Epithelial cell of proximal tubule (primary cell): ENCODE data around the gene ULBP2. TPM values are rescaled to one million over a fixed set of nuclear protein-coding genes. Genes with fewer than 3 reads are reported as not detected.

Source experiments
- DNase-seq: peaks from one replicate; pipeline ENCODE4 v3.0.0-alpha.2; 2011; ENCODE audit warnings: low read depth
- H3K4me3 ChIP-seq: 2 replicates; pipeline ENCODE4 v1.5.1; 2011; ENCODE audit warnings: low read depth, mild to moderate bottlenecking, low read length
- CTCF ChIP-seq: conservative IDR thresholded peaks from 2 replicates; pipeline ENCODE4 v1.5.1; 2012; ENCODE audit warnings: low read depth, mild to moderate bottlenecking, low read length
- total RNA-seq: library from RNA; depleted of rRNA; stranded (reverse); fragments of >200 nt; gene quantifications from 2 replicates; pipeline ENCODE4 v1.2.3, GENCODE V29; 2015

ULBP2 gene
- total RNA-seq, 1 donor from 2014 or later = 5.3 TPM

GRCh38 chr6:149898966-149899365 lies 42.8 kb upstream of the ULBP2 start:
- no peak for DNase-seq
- no peak for TF ChIP-seq CTCF

DNA sequence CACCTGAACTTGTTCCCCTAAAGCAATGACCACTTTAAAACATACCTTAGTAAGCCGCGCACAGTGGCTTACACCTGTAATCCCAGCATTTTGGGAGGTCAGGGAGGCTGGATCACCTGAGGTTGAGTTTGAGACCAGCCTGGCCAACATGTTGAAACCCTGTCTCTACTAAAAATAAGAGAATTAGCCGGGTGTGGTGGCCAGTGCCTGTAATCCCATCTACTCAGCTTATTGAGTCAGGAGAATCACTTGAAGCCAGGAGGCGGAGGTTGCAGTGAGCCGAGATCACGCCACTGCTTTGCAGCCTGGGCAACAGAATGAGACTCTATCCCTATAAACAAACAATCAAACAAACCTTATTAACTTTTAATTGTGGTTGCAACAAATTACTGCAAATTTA lies 42.3 kb upstream of the ULBP2 start:
- no peak overlapping the region for H3K4me3 ChIP-seq
- no peak for TF ChIP-seq CTCF

More at GRCh38 chr6:149898966-149899365, 42.8 kb upstream of the ULBP2 start:
- no peak overlapping the region for H3K4me3 ChIP-seq

DNA sequence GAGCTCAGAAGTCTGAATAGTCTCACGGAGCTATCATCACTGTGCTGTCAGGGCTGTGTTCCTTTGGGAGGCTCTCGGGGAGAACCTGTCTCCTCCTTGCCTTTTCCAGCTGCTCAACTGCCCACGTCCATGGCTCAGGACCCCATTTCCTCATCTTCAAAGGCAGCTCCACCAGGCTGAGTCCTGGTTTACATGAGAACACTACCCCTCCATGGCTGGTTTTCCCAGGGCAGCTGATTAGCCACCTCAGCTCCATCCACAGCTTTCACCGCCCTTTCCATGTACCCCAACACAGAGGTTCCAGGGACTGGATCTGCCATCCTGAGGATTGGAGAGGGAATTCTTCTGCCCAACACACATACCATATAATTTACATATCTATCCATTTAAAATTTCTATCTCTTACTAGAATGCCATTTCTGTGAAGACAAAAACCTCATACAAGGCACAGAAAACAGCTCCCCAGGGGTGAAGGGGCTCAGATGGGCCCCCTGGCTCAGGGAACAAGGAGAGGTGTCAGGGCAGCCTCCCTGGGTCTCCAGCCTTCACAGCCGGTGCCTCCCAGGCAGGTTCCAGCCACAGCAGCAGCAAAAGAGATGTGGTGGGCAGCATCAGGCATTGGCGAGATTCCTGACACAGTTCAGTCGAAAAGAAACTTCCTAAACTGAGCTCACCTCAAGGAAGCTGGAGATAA lies 41.7 kb upstream of the ULBP2 start:
- TF ChIP-seq CTCF = no peak
- H3K4me3 ChIP-seq = no peak overlapping the region
- DNase-seq = no peak

More for the DNA sequence above, 42.3 kb upstream of the ULBP2 start:
- no peak for DNase-seq

DNA sequence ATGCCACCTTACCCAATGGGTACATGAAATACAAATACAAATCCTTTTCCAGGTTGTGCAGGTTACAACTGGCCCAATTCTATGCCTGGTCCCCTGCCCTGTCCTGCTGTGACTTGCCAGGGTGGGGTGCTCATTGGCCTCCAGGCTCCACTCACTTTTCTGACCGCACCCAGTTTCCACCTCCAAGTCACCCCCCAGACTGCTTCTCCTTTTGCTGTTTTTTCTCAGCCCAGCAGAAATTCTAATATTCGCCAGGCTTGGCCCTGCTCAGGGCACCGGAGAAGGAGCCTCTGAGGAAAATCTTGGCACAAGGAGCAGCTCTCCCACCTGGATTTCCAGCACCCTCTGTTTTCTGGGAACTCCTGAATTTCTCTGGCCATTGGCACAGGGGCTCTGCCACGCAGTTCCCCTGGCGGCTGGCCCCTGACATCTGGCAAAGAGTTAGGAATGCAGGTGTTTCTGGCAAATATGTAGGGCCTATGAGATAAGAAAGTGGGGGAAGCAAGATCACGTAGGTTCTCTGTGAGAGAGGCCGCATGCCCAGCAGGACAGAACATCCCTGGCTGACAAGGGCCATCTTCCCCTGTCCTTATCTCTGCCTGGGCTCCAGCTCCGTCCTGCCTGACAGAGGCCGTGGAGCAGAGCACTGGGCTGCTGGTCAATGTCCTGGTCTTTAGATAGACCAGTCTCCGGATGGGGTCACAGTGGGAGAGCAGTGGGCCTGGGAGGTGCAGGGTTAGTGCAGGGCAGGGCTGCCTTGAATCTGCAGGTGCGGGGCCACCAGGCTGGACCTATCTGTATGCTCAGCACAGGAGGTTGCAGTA lies 41.0 kb upstream of the ULBP2 start:
- DNase-seq = no peak
- no peak overlapping the region for H3K4me3 ChIP-seq
- no peak for TF ChIP-seq CTCF

- no peak for TF ChIP-seq CTCF
- DNase-seq = no peak
- no peak overlapping the region for H3K4me3 ChIP-seq
Observed at GRCh38 chr6:149901444-149902140, 40.2 kb upstream of the ULBP2 start.

DNA sequence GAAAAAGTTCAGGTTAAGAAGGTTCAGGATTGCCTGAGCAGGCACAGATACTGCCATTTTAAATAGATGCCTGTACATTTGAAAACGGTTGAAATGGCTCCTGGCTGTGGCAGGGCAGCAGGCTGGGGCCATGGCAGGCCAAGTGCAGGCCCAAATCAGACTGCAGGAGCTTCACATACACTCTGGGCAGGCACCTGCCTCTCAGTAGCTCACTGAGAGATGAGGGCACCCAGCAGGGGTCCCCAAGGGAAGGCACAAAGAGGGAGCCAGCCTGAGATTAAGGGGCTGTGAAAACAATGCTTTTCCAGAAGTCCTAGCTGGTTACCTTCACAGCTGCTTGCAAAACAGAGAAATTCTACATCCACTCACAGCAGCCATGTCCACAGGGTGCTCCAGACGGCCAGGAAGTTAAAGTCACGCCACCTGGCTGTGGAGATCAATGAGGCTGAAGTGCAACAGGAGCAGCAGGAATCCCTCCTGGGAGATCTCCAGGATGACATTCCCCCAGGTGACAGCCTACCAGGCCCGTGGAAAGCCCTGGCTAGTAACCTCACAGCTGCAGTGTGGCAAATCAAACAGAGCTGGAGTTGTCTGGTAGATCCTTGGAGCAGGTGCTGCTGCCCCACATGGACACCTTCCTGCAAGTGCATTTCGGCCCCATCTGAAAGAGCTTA lies 37.7 kb upstream of the ULBP2 start:
- TF ChIP-seq CTCF = no peak
- no peak overlapping the region for H3K4me3 ChIP-seq
- DNase-seq = no peak
